Ascending aorta (tissue), 2 donors: ENCODE data around the gene MLLT3. TPM values are rescaled to one million over a fixed set of nuclear protein-coding genes. Genes with fewer than 3 reads are reported as not detected.

Experiments
- DNase-seq, 2 donors: peaks; one replicate each; pipeline ENCODE4 v3.0.0-alpha.2; 2019; ENCODE audit warnings: low spot score in 2 of 2
- H3K27ac ChIP-seq, 2 donors: fragments of 200-600 bp; sonication (generic); one replicate each; pipeline ENCODE4 v1.5.1; 2016 to 2017; ENCODE audit warnings: mild to moderate bottlenecking in 1 of 2
- H3K27me3 ChIP-seq: fragments of 200-600 bp; sonication (generic); one replicate; pipeline ENCODE4 v1.5.1; 2017
- H3K36me3 ChIP-seq, 2 donors: fragments of 200-600 bp; sonication (generic); one replicate each; pipeline ENCODE4 v1.5.1; 2016
- H3K4me1 ChIP-seq, 2 donors: fragments of 200-600 bp; sonication (generic); one replicate each; pipeline ENCODE4 v1.5.1; 2016 to 2017; ENCODE audit warnings: mild to moderate bottlenecking in 1 of 2
- H3K4me3 ChIP-seq, 2 donors: fragments of 200-600 bp; sonication (generic); one replicate each; pipeline ENCODE4 v1.5.1; 2016 to 2017; ENCODE audit warnings: mild to moderate bottlenecking in 1 of 2
- H3K9me3 ChIP-seq, 2 donors: fragments of 200-600 bp; sonication (generic); one replicate each; pipeline ENCODE4 v1.5.1; 2016
- intact Hi-C: fragments of 100-400 bp; cut with DNase I; formaldehyde crosslinking; loops from one replicate; pipeline ENCODE4 v1.15.1; 2023
- total RNA-seq: library from RNA; depleted of rRNA; stranded (reverse); fragments of >200 nt; gene quantifications from one replicate; pipeline ENCODE4 v1.1.0, GENCODE V29; 2016
- TF ChIP-seq, protein P1 (sequence below), 3 experiments: fragments of 200-600 bp in 2 of 3; fragments of 450-650 bp in 1 of 3; sonication (generic) in 2 of 3; IDR thresholded peaks; one replicate each; pipeline ENCODE4 v1.5.1; 2016 to 2019; ENCODE audit warnings: antibody characterized with exemption in 3 of 3, mild to moderate bottlenecking in 1 of 3, moderate library complexity in 1 of 3

MLLT3 gene
- 16.8 TPM for total RNA-seq

DNA sequence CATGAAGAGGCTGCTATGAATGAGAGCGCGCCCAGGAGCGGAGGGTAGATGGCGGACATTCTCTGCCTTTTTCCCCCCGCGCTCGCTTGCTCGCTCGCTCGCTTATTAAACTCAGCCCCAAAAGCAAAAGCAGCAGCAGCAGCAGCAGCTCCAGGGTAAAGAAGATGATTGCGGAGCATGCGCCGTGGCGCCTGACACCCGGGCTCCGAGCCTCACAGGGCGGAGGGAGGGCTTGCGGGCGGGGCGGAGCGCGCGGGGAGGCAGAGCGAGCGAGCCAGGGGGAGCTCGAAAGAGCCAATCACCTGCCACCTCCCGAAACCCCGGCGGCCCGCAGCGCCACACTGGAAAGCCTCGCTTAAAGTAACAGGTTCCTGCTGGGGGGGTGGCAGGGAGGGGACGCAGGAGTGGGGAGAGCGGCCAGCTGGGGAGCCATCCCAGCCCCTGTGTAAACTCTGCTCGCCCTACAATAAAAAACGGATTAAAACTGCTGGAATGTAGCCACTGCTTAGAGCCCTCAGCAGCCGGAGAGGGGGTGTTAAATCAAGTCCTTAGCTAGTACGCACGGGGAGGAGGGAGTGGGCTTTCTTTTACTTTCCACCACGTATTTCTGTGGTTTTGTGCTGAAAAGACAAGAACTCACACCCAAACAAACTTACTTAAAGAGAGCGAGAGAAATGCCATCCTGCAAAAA is at the start of gene MLLT3:
TSS of gene MLLT3 (minus strand) at position 170 of the 691 bp plus-strand sequence.
- intact Hi-C loops = loop anchor here (1.0 to 5.0 kb wide), 4 partner anchors 62 to 490 kb away; partner anchors contain the start of gene FOCAD

GRCh38 chr9:20671635-20672034 is 49.3 kb upstream of the MLLT3 start:
- Histone ChIP-seq H3K27ac (no peak overlapping the region), H3K4me3 (no peak overlapping the region), H3K27me3 (no peaks in the 10 kb centered on the region), H3K36me3 (no peaks in the 10 kb centered on the region), H3K4me1 (no peaks in the 10 kb centered on the region), H3K9me3 (no peaks in the 10 kb centered on the region)
- intact Hi-C loops = no loop called here
- DNase-seq = no peak
- TF ChIP-seq, protein P1, sequence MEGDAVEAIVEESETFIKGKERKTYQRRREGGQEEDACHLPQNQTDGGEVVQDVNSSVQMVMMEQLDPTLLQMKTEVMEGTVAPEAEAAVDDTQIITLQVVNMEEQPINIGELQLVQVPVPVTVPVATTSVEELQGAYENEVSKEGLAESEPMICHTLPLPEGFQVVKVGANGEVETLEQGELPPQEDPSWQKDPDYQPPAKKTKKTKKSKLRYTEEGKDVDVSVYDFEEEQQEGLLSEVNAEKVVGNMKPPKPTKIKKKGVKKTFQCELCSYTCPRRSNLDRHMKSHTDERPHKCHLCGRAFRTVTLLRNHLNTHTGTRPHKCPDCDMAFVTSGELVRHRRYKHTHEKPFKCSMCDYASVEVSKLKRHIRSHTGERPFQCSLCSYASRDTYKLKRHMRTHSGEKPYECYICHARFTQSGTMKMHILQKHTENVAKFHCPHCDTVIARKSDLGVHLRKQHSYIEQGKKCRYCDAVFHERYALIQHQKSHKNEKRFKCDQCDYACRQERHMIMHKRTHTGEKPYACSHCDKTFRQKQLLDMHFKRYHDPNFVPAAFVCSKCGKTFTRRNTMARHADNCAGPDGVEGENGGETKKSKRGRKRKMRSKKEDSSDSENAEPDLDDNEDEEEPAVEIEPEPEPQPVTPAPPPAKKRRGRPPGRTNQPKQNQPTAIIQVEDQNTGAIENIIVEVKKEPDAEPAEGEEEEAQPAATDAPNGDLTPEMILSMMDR (IDR thresholded peaks at IDR 0.05) = no peak

More for the DNA sequence above, at the start of gene MLLT3:
- Histone ChIP-seq H3K9me3 (no peaks in the 10 kb centered on the region), H3K4me3 (peak within 1 kb of the TSS; percentile 89), H3K27ac (peak within 1 kb of the TSS; percentile 69 to 91), H3K36me3 (no peaks in the 10 kb centered on the region), H3K4me1 (peaks cover 3 to 8% of the 10 kb centered on the region in 2 donors), H3K27me3 (no peaks in the 10 kb centered on the region)
- TF ChIP-seq, protein P1 (IDR thresholded peaks at IDR 0.05) = no peak
- peak; percentile 82 to 98 for DNase-seq

- H3K9me3 ChIP-seq = no peaks in the 10 kb centered on the region
- H3K36me3 ChIP-seq = no peaks in the 10 kb centered on the region
- no peak overlapping the region for H3K4me3 ChIP-seq
- no peaks in the 10 kb centered on the region for H3K4me1 ChIP-seq
- DNase-seq = no peak
- no peak overlapping the region for H3K27ac ChIP-seq
- TF ChIP-seq, protein P1 (IDR thresholded peaks at IDR 0.05) = no peak
- no peaks in the 10 kb centered on the region for H3K27me3 ChIP-seq
- intact Hi-C loops = no loop called here
These were observed 48.1 kb upstream of the MLLT3 start for GRCh38 chr9:20670395-20670794.

GRCh38 chr9:20664501-20664900 is 42.2 kb upstream of the MLLT3 start:
- H3K9me3 ChIP-seq = no peaks in the 10 kb centered on the region
- H3K4me3 ChIP-seq = no peak overlapping the region
- H3K27me3 ChIP-seq = no peaks in the 10 kb centered on the region
- H3K36me3 ChIP-seq = no peaks in the 10 kb centered on the region
- no peaks in the 10 kb centered on the region for H3K4me1 ChIP-seq
- intact Hi-C loops = no loop called here
- TF ChIP-seq, protein P1 (IDR thresholded peaks at IDR 0.05) = no peak
- H3K27ac ChIP-seq = no peak overlapping the region
- no peak for DNase-seq

GRCh38 chr9:20663133-20663532 is 40.8 kb upstream of the MLLT3 start:
- intact Hi-C loops = no loop called here
- Histone ChIP-seq H3K27ac (no peak overlapping the region), H3K4me1 (no peaks in the 10 kb centered on the region), H3K4me3 (no peak overlapping the region), H3K9me3 (no peaks in the 10 kb centered on the region), H3K27me3 (no peaks in the 10 kb centered on the region), H3K36me3 (no peaks in the 10 kb centered on the region)
- TF ChIP-seq, protein P1 (IDR thresholded peaks at IDR 0.05) = no peak
- DNase-seq = no peak
